ENCODE results near the gene NMNAT2. TPM values are rescaled to one million over a fixed set of nuclear protein-coding genes. Genes with fewer than 3 reads are reported as not detected.

NMNAT2 gene
- total and polyA plus RNA-seq, 2 donors (not counting 3 experiments of a cell fraction or from before 2014, with no cell fraction given), result 0.28 to 0.38 TPM

- Histone ChIP-seq H3K9ac (replicated peaks; ENCODE audit: extremely low read depth, insufficient read depth, low read length) (no peak overlapping the region), H3K4me1 (ENCODE audit: control insufficient read depth, extremely low read depth, insufficient read depth, low read length) (no peaks in the 10 kb centered on the region), H3K9me1 (replicated peaks; ENCODE audit: control insufficient read depth, extremely low read depth, insufficient read depth, low read length) (no peaks in the 10 kb centered on the region), H3K4me2 (ENCODE audit: insufficient read depth, low read length) (no peak overlapping the region), H4K20me1 (replicated peaks; ENCODE audit: control insufficient read depth, extremely low read depth, insufficient read depth, low read length) (no peaks in the 10 kb centered on the region), H3K27me3 (ENCODE audit: control insufficient read depth in 2 of 2, insufficient read depth in 2 of 2, low read length in 2 of 2) (no peaks in the 10 kb centered on the region), H3K4me3 (replicated peaks in 1 of 3; ENCODE audit: insufficient read depth in 1 of 3, low read depth in 1 of 3, low read length in 3 of 3) (no peak overlapping the region), H3K27ac (ENCODE audit: insufficient read depth, low read depth, low read length) (no peak overlapping the region), H2AFZ (ENCODE audit: low read depth, low read length) (no peak overlapping the region), H3K36me3 (ENCODE audit: control insufficient read depth in 2 of 2, extremely low read depth in 1 of 2, insufficient read depth in 2 of 2, low read length in 2 of 2) (no peaks in the 10 kb centered on the region), H3K9me3 (replicated peaks; ENCODE audit: control insufficient read depth, insufficient read depth, low read length) (no peaks in the 10 kb centered on the region), H3K79me2 (ENCODE audit: control insufficient read depth, insufficient read depth, low read length) (no peaks in the 10 kb centered on the region)
- ChIA-PET CTCF (no interaction called here), POLR2A (no interaction called here)
- TF ChIP-seq POLR2AphosphoS5 (IDR thresholded peaks at IDR 0.05; ENCODE audit: insufficient read depth, low read depth, low read length), result no peak
- no peak for TF ChIP-seq EZH2 (IDR thresholded peaks at IDR 0.05; ENCODE audit: borderline replicate concordance, low read depth, low read length, severe bottlenecking)
- TF ChIP-seq MYC (IDR thresholded peaks at IDR 0.05; ENCODE audit: low read depth, low read length), result no peak
- no peak for TF ChIP-seq CTCF (IDR thresholded peaks at IDR 0.05; ENCODE audit: extremely low read depth in 1 of 2, insufficient read depth in 1 of 2, low read depth in 1 of 2, low read length in 2 of 2)
- TF ChIP-seq JUN (IDR thresholded peaks at IDR 0.05; ENCODE audit: borderline replicate concordance, insufficient read depth, insufficient read length, low read depth), result no peak
- no peak for TF ChIP-seq MAX (IDR thresholded peaks at IDR 0.05; ENCODE audit: insufficient read depth, insufficient read length)
- no peak for TF ChIP-seq GATA2 (IDR thresholded peaks at IDR 0.05; ENCODE audit: insufficient read depth, insufficient read length, low read depth, low read length)
- TF ChIP-seq POLR2A (IDR thresholded peaks at IDR 0.05; ENCODE audit: low read depth, low read length), result no peak
- no peak for TF ChIP-seq FOS (IDR thresholded peaks at IDR 0.05; ENCODE audit: borderline replicate concordance, insufficient read depth, low read length)
- FAIRE-seq (no peak), DNase-seq (ENCODE audit: low read depth, low spot score) (no peak)
- dilution Hi-C loops (cut with MboI; ENCODE audit: extremely low pct_ligation_motif_present, low sequenced_read_pairs), result no loop called here
- intact Hi-C loops (cut with micrococcal nuclease), result no loop called here
- BruUV-seq (replicated peaks), result no TSS peak
These were observed 132.4 kb downstream of the NMNAT2 start for GRCh38 chr1:183285746-183286145.
